HPDE6-E6E7 (cell line): ENCODE results near the gene P3H1.
"Not testable (repeated sequence)": the region's sequence is repeated elsewhere in the genome, so short reads cannot be mapped to it uniquely, and the experiment has no call there.

ENCODE experiments used
- DNase-seq: peaks from one replicate; pipeline ENCODE4 v3.0.0; 2011; ENCODE audit warnings: missing footprints; ENCODE audit errors: extremely low spot score

P3H1 gene, protein sequence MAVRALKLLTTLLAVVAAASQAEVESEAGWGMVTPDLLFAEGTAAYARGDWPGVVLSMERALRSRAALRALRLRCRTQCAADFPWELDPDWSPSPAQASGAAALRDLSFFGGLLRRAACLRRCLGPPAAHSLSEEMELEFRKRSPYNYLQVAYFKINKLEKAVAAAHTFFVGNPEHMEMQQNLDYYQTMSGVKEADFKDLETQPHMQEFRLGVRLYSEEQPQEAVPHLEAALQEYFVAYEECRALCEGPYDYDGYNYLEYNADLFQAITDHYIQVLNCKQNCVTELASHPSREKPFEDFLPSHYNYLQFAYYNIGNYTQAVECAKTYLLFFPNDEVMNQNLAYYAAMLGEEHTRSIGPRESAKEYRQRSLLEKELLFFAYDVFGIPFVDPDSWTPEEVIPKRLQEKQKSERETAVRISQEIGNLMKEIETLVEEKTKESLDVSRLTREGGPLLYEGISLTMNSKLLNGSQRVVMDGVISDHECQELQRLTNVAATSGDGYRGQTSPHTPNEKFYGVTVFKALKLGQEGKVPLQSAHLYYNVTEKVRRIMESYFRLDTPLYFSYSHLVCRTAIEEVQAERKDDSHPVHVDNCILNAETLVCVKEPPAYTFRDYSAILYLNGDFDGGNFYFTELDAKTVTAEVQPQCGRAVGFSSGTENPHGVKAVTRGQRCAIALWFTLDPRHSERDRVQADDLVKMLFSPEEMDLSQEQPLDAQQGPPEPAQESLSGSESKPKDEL

DNA sequence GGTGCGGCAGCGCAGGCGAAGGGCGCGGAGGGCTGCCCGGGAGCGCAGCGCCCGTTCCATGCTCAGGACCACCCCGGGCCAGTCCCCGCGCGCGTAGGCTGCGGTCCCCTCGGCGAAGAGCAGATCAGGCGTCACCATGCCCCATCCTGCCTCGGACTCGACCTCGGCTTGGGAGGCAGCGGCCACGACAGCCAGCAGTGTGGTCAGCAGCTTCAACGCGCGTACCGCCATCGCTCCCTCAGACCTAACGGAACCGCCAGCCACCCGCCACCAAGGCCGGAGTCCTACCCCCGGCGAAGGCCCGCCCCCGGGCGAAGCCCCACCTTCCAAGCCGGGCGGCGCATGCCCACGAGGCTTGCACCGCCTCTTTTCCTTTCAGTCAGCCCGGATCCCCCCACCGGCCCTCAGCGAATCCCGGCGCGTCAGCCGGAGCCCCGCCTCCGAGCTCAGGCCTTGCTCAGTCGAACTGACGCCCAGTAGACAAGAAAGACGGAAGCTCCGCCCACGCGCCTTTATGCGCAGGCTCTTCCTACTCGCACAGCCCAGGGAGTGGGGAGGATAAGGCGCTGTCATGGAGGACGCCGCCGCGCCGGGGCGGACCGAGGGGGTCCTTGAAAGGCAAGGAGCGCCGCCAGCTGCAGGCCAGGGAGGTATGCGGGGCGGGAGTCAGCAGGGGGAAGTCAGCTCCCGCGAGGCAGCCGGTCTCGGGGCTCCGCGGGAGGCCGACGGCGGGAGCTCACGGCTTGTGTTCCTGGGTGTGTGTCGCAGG is at the start of gene P3H1, which contains the start of gene C1orf50:
P3H1 (minus strand) TSS at position 288 of the 769 bp plus-strand sequence; CDS start at position 231, 57 bp downstream.
C1orf50 (plus strand) TSS at position 509 of the 769 bp plus-strand sequence; CDS start at position 572, 63 bp downstream.
- DNase-seq: peak; percentile 95

DNA sequence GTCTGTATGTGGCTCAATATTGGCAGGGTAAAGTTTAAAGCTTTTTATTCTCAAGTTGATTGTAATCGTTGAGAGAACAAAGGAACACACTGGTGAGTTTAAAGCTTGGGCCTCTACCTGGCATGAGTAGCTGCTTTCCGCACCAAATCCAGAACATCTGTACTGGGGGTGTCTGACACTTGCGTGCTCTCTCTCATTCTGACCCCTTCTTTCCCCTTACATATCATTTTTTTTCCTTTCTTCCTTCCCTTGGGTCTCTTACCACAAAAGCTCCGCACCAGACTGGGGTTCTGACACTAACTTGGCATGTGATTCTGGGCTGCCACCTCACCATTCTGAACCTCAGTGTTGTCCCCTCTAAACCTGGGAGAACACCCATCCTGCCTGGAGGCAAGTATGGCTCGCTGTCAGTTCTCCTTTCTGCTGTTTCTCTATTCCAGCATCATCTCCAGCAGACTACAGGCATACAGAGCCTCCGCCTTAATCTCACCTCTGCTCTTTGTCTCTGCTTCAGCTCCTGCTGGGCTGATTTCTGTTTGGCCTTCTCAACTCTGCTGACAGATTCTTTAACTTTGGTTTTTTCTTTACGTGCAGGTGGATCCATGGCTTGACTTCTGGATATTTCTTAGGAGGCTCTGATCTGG is 49.2 kb upstream of the P3H1 start:
- DNase-seq: no peak

DNA sequence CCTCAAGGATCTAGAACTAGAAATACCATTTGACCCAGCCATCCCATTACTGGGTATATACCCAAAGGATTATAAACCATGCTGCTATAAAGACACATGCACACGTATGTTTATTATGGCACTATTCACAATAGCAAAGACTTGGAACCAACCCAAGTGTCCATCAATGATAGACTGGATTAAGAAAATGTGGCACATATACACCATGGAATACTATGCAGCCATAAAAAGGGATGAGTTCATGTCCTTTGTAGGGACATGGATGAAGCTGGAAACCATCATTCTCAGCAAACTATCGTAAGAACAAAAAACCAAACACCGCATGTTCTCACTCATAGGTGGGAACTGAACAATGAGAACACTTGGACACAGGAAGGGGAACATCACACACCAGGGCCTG is 48.0 kb upstream of the P3H1 start:
- DNase-seq: not testable (repeated sequence)

DNA sequence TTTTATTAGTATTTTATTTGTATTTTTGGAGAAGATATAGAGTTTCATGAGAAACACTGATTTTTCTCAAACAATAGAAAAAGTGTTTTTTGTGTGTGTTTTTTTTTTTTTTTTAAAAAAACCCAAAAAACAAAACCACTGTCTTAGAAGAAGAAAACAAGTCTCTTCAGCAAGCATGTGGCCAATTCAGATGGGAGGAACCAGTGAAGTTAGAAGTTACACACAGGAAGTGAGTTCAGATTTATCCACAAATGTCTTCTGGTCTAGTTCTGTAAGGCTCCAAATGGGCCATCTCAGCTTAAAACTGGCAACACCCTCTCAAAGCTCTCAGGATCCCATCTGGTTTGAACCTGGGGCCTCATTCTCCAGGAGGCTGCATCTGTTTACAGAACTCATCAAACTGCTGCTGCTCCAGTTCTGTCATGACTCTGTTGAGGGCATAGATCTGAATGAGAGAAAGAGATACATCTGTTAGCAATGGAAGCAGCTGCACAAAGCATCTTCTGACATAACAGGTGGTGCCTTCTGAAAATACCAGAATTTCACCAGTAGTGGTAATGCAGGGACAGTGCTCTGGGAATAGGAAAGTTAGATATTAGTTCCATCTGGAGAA is 40.3 kb upstream of the P3H1 start:
- DNase-seq: no peak

DNA sequence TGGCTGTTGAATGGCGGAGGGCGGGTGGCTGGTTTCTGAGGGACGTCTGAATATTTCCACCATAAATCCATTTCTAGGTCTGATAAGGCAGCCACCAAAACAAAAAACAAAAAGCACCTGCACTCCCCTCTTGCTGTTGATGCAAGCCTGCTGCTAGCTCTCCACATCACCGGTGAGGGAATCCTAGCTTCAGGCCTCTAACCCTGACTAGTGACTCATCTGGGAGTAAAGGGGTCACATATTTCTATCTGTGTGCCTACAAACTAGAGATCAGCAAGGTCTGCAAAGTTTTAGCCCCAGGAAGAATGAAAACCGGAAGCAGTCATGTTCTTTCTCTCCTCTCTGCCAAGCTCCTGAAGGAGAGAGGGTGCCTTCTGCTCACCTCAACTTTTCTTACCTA is 39.8 kb upstream of the P3H1 start:
- no peak for DNase-seq

DNA sequence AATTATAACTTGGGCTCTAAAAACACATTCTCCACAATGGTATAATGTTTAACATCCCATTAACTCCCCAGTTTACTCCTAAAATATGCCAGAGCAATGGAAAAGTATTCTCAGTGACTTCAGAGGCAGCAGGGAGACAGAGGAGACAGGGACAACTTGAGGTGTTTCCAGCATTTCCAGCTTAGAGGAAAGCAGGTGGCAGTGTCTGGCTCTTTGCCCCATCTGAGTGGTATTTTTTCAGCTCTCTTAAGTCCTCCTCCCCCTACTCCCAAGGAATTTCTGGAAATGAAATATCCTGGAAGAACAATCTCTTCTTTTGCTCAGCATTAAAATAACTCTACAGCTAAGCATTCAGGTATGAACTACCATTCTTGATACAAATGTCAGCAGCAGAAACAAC is 39.3 kb upstream of the P3H1 start:
- DNase-seq: no peak

DNA sequence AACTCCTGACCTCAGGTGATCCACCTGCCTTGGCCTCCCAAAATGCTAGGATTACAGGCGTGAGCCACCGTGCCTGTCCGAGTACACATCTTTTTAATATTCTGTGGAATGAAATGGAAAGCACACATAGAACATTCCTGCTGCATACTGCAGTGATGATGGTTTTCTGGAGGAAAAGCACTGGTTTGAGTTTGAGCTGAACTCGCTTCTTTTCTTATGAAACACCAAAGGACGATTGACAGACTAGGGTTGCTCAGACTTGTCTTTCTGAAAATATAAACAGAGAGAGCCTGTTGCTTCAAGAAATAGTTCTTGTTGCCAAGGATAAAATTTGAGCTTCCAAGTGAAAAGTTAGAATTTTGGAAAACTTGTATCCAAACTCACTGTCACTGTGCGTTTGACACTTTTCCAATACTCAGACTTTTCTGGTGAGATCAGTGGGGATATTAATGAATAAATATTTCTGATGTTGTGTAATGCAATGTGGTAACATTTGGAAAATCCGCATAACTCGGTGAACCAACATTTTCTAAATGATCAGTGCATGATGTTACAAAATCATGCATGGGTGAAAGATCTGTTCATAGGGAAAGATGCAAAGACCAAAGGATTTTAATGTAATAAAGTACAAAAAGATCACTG is 35.1 kb upstream of the P3H1 start:
- no peak for DNase-seq

DNA sequence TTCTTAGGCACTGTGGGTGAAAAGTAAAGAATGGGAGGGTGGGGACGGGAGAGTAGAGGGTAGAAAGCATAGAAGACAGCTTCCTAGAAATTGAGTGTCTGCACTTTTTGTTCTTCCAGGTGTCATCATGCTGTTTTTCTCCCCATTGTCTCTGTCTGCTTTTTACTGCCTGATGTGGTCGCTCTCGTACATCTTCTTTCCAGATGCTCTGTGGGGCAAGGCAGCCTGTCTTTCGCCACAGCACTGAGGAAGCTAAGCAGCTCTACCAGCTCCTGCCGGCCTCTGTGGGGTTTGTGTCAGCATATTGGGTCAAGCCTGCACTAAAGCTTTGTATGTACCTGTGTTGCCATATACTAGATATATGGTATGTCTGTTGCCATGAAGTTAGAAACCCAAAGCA is 31.2 kb upstream of the P3H1 start:
- DNase-seq: no peak

DNA sequence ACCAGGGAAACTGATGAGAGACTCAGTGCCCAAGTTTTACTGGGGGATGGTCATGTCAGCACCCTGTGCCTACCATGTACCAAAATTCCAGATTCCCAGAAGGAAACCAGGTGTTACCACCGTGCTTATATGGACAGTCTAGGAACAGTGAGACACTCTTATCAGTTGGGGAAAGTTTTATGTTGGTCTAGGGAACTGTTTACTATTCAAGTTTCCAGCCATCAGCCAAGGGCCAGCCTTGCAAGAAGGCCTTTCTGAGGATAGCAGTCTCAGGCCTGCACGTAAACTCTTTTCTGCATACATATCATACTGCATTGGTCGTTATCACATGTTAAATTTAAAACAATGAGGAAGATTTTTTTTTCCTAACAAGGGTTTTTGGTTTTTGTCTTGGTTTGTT is 30.6 kb upstream of the P3H1 start:
- DNase-seq: no peak

DNA sequence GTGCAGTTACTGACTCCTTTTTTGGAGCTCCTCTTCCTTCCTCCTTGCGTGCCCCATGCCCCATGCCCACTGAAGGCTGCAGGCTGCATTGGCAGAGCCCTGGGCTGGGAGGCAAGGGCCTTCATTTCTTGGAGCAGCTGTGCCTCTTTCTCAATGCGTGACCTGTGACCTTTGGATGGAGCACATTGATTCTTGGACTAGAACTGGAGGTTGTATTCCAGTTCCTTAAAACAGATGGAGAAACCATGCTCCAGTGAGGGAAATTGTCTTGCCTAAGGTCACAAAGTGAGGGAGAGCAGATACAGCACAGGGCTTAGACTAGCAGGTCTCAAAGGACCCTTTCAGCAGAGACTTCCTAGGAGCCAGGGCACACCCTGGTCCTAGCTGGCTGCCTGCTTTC is 27.0 kb upstream of the P3H1 start:
- no peak for DNase-seq

DNA sequence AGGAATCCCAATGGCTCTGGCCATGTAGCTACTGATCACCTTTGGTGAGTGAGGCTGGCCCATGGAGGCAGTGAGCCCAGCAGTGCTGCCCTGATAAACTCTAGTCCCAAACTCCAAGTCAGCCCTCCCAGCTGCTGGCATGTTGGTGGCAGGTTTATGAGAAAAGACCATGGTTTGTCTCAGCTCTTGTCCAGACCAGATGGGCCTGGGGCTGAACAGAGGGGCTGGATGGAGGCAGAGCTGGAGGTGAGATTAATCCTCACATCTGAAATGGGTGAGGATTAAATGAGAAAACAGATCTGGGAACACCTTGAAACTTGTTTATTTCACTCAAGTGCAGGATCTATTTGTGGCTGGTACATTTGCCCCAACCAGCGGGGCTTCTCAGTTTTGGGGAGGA is 21.2 kb upstream of the P3H1 start:
- DNase-seq: no peak

DNA sequence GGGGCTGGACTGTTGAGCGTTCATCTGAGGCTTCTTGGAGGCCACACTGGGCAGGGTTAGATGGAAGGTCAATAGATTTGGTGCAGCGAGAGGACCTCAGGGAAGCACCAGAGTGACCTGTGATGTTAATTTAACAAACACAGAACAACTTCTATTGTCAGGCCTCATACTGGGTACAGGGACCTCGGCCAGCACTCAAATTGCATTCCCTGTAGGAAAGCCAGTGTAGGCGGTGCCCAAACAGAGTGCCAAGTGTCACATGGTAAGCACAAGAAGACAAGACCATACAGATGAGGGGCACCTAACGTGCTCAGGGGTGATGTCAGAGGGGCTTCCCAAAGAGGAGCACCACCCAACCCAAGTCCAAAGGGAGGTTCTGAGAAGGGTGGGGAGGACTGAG is 19.3 kb upstream of the P3H1 start:
- no peak for DNase-seq

DNA sequence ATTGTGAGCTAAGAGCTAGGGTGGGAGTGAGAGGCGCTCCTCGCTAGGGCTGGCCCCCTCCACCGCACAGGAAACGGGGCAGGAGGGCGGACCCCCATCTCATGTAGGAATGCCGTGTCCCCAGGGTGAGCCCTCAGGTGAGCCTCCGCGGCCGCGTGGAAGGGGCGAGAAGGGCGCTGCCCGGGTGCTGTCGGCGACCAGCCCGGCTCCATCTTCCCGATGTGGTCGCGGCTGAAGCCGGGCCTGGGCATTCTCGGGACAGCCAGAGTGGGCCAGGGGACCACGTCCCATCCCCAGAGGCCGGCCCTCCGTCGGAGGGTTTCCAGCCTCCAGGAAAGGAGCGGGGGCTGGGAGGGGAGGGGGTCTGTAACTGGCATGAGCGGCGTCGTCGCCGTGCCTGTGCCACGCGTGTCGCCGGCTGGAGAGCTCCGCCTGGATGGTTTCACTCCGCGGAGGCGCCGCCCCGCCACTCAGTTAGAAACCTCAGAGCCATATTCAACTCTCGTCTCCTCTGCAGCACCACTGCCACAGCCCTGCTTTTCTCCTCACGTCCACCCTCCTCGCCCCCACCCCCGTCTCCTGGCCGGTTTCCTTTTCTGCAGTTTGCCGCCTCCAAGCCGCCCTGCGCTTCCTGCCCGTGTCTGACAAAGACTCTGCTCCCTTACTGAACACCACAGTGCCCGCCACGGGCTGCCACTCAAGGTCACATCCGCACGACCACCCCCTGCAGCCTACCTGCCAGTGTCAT is 18.3 kb upstream of the P3H1 start, which contains the start of gene TMEM269:
TMEM269 (plus strand) TSS at position 46 of the 748 bp plus-strand sequence. CDS start 4,903 bp downstream, outside the sequence.
- no peak for DNase-seq

DNA sequence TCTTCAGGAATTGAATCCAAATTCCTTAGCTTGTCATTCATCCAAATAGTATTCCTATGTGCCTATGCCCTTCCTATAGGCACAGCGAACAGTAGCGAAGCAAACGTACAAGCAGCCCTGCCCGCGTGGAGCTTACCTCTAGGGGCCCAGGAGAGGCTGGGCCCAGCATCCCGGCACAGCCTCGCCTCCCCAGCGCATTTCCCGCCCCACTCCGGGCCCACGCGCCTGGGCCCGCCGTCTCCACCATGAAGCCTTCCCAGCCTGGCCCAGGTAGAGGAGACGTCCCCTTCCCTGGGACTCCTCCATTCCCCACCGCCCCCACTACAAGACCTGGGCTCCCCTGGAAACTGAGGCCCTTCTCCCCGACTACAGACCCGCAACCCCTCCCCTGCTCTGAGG is 17.7 kb upstream of the P3H1 start:
- no peak for DNase-seq

DNA sequence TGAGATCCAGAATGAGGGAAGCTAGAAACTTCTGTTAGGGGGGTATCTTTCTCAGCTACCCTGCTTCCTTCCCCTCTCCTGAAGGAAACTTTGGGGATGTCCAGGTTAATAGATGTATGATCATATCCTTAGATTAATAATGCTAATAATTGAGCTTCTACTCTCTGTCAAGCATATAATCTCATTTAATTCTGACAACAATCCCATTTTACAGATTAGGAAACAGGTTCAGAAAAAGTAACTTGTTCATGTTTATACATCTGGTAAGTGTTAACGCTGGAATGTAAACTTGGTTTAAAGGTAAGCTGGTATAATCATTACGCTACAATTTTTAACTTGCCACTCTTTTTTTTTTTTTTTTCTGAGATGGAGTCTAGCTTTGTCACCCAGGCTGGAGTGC is 16.3 kb upstream of the P3H1 start:
- DNase-seq: no peak

DNA sequence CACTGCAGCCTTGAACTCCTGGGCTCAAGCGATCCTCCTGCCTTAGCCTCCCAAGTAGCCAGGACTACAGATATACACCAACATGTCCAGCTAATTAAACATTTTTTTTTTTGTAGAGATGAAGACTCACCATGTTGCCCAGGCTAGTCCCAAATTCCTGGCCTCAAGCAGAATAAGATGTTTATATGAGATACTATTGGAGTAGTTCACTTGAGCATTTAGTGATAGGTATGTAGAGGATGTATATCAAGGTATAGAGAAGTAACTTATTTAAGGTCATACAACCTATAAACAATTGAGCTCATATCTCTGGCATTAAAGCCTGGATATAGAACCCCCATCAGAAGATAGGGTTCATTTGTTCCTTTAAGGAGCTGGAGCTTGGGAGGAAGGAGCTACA is 13.3 kb upstream of the P3H1 start:
- no peak for DNase-seq

DNA sequence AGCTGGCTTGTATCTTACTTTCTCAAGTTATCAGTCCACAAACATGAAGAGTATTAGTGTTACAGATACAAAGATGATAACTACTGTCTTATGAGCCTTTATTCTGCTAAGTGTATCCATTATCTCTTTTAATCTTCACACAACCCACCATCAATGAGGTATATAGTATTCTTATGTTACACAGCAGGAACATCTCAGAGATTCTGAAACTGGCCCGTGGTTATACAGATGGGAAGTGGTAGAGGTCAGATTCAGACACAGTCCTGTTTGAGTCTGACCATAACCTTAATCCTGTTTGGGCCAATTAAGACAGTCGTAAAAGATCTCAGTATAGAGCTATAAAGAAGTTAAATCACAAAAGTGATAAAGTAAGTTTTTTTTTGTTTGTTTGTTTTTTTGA is 12.9 kb upstream of the P3H1 start:
- no peak for DNase-seq

DNA sequence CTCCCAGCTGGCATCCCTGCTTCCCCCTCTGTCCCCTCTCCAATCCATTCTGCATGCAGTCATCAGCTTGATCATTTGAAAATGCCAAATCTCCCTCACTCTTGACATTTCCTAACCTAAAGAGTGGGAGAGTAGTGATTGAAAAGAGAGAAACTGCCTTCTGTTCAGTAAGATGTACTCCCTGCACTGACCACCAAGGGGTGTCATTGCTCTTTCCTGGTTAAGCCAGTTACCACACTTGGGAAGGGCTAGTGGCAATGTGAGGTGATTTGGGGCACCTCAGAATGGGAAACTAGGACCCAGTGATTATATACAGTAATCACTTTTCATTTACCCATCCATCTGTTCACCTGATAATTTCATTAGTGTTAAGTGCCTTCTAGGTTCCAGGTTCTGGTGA is 11.0 kb upstream of the P3H1 start:
- DNase-seq: peak; percentile 36

DNA sequence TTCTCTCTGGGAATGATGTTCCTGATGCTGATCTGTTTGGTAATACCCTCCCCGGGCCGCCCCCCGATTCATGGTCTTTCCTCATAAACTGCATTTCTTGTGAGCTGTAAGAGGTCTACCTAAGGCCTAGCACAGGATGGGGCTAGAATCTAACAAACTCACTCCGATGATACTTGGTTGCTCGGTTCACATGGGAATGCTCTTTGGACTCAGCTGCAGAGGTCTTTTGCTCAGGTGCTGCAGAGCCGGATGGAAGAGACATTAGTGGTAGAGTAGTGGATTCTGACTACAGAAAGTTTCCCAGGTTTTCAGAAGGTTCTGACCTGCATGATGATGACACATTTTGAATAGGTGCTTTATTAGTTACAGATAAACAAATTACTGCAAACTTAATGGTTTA is 9.7 kb upstream of the P3H1 start:
- no peak for DNase-seq

DNA sequence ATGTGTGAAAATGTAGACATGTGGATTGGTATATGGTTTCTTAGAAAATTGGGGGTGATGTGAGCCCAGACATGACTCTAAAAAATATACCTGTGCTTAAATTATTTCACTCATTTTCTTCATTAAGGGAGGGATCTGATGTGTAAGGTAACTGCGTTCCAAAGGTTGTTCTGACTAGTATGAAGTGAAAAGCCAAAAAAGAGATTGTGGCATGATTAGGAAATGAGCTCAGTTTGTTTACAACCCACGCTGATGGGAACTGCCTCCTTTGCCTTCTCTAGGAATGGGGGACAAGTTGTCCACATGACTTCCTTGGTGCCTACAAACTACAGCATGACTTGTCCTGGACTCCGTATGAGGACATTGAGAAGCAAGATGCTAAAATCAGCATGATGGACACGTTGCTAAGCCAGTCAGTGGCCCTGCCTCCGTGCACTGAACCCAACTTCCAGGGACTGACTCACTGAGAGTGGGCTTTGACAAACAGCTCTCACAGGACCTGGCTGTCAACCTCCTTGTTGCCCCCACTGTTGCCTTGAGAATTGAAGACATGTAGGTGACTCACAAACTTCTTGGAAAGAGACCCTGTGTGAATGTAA is 8.2 kb upstream of the P3H1 start:
- DNase-seq: no peak
